NCI-H146 treated with DMSO at 0.1 percent for 48 hours (cell line): ENCODE data around the gene SRXN1.

ENCODE experiments used
- DNase-seq: peaks from one replicate; lab custom pipeline; 2025; ENCODE audit not compliant: unreplicated experiment; lab: John Stamatoyannopoulos, UW

Gene SRXN1

DNA sequence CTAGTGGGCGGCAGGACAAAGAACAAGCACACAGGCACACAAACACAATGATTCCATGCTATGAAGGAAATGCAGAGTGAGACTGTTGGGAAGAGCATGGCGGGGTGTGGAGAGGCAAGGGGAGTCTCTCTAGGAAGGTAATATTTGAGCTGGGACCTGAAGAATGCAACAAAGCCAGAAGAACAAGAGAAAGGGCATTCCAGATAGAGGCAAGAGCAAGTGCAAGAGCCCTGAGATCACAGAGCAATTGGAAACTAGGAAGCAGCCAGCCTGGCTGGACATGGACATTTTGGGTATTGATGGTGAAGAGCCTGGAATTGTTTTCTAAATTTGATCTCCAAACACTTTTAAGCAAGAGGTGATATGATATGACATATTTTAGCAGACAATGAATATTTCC, 15.4 kb downstream of the SRXN1 start:
- no peak for DNase-seq

DNA sequence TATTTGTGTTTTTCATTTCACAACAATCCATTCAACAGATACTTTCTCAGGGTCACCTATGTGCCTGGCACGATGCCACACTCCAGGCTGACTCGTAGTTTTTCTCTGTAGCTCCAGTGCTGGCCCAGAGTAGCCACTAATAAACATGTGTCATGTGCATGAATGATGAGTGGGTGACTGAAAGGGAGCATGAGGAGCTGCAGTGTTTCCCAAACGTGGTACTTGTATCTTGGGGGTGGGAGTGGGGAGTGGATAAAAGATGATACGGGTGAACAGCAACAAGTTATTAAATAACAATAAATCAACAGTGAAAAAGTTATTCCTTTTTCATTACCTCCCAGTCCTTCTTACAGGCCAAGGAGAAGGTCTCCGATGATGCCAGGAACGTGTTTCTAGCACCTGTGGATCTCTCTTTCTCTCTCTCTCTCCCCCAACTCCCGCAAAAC, 17.1 kb downstream of the SRXN1 start:
- no peak for DNase-seq

DNA sequence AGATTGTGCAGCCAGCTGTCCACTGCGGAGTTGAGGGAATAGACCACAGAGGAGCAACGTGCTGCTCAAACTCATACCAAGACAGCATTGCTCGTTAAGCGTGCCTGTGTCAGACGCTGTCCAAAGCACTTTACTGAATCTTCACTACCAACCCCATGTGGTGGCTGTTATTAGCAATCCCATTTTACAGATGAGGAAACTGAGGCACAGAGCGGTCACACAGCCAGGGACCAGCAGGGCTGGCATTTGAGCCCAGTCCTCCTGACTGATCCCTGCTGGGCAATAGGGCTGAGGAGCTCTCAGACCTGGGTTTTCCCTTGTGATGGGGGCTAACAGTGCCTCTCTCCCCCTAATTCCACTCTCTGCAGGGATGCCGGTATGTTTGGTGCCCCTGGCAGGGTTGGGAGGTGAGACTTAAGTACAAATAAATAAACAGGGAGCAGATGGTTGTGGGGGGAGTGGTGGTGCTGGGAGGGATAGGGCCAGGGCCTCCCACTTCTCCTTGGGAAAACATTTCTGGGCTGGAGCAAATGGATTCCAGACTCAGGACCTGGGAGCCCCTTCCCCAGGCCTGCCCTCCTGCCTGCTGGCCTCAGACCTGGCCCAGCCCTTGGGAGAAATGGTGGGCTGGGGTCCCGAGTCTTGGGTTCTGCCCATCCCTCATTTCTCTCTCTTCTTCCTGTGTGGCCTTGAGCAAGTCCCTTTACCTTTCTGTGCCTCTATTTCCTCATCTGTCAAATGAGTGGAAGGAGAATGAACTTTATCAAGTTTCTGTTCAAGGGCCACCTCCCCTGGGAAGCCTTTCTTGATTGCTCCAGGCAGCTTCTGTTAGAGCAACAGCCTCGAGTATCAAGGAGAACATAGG, 17.7 kb downstream of the SRXN1 start:
- DNase-seq: no peak

DNA sequence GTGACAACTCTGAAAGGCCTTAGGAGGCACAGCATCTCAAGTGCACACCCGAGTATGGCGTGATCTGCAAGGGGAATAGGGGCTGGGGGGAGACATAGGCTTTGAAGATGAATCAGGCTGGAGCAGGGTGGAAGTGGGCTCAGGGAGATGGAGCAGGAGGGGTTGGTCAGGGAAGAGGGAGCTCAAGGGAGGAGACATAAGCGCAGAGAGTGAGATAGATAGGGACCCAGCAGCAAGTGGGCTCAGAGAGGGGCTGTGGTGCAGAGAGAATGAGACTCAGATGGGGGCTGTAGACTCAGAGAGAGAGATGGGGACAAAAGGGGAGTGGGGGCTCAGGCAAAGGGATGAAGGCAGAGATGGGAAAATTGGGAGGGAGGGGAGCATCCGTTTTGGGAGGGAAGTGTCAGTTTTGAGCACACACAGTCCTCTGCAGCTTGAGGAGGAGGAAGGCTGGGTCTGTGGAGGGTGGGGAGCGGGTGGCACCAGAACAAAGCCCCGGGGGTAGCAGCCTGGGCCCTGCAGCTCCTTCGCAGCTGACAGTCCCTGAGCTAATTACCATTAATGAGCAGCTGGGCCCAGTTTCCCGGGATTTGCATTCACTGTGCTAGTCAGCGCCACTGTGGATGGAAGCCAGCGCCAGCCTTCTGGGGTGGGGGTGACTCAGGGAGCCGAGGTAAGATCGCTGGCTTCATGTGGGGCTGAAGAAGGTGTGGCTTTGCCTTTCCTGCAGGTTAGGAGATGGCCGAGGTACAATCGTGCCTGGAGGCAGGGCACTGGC, 18.7 kb downstream of the SRXN1 start:
- no peak for DNase-seq

DNA sequence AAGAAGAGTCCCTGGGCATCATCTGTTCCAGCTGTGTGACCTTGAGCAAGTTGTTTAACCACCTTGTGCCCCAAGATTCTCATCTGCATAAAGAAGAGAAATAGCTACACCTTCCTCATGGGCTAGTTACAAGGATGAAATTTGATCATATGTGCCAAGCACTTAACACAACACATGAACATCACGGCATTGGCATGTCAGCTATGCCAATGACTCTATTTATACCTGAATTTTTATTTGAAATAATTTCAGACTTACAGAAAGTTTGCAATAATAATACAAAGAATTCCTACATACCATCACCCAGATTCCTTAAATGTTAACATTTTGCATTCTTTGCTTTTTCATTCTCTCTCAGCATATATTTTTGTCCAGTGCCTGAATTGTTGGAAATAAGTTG, 21.9 kb downstream of the SRXN1 start:
- DNase-seq: no peak

DNA sequence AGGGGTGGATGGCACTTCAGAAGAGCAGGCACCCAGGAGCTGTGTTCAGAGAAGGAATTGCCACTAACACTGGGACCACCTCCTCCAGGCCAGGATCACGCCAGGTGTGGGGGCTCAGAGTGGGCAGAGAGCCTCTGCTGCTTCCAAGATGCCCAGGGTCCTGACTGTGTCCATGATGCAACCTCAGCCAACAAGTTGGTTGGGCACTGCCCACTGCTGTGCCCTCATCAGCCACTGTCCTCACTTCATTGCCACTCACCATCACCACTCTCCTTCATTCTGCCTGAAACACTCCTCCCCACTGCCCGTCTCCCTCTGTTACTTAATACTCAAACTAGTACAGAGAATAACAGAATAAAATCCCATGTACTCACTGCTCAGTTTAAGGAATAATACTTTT, 26.4 kb downstream of the SRXN1 start:
- DNase-seq: no peak

DNA sequence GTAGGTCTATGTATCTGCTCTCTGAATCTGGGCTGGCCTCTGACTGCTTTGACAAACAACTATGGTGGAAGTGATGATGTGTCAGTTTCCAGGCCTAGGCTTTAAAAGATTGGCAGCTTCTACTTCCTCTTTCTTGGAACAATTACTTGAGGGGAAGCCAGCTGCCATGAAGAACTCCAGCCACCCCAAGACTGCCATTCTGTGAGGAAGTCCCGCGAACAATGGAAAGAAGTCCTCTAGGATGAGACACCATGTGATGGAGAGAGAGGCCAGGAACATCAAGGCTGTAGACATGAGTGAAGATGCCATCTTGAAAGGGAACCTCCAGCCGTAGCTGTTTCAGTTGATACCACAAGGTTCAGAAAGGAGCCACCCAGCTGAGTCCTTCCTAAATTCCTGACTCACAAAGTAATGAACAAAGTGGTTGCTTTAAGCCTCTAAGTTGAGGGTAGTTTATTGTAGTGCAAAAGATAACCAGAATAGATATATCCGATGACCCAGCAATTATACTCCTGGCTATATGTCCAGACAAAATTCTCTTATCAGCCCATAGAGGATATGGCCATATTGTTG, 27.6 kb downstream of the SRXN1 start:
- DNase-seq: no peak

DNA sequence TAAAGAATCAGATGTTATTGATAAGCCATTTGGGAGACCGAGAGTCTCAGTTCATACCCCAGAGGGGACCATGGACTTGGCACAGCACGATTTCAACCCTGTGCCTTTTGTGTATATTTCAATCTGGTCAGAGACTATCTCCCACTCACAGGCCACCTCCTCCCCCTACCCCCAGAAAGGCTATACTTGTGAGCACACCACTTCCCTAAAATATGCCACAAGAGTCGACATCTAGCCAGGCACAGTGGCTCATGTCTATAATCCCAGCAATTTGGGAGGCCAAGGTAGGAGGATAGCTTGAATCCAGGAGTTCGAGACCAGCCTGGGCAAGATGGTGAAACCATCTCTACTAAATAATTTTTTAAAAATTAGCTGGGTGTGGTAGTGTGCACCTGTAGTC, 29.3 kb downstream of the SRXN1 start:
- no peak for DNase-seq

DNA sequence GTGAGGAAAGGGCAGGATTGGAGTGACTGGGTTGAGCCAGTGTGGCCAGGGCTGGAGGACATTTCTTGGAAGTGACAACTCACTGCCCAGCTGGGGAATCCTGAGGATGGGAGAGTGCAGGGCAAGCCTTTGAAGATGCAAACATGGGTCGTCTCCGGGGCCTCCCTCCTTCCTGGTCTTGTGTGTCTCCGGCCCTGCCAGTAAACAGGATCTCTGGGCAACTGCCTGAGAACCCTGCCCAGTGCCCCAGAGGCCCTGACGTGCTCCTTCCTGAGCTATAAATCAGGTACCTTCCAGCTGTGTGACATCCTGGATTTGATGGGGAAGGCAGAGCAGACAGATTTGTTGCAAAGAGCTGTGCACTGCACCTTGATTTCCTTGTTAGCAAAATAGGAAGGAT, 30.0 kb downstream of the SRXN1 start:
- DNase-seq: no peak

DNA sequence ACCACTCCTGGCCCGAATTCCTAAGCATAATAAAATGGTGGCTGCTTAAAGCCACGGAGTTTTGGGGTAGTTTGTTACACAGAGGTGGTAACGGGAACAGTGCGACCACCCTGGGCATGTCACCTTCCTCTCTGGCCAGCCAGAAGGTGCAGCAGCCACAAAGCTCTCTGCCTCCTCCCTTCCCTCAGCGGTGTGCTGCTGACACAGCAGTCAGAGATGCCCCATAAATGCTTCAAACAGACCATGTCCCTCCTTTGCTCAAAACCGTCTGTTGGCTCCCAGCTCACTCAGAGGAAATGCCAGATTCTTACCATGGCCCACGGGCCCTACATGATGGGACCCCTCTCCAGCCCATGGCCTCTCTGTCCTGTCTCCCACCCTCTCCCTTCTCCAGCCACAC, 30.8 kb downstream of the SRXN1 start:
- no peak for DNase-seq

DNA sequence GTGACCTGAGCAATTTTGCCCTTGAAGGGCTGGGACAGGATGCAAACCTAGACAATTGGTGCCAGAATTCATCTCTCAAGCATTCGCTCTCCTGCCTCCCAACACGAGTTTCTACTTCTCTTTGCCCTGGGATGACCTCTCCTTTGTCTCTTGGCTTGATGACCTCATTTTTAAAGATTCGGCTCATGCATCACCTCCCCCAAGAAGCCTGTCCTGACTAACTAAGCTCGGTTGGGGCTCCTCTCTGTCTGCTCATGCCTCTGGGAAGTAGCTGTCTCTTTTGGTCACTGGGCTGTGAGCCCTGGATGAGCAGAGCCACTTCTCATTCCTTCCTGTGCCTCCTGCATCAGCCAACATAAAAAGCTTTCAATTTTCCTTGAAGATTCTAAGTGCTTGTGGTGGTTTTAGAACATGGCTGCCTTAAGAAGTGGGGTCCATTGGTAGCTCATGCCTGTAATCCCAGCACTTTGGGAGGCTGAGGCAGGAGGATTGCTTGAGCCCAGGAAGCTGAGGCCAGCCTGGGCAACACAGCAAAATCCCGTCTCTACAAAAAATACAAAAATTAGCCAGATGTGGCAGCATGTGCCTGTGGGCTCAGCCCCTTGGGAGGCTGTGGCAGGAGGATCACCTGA, 31.8 kb downstream of the SRXN1 start:
- DNase-seq: no peak

DNA sequence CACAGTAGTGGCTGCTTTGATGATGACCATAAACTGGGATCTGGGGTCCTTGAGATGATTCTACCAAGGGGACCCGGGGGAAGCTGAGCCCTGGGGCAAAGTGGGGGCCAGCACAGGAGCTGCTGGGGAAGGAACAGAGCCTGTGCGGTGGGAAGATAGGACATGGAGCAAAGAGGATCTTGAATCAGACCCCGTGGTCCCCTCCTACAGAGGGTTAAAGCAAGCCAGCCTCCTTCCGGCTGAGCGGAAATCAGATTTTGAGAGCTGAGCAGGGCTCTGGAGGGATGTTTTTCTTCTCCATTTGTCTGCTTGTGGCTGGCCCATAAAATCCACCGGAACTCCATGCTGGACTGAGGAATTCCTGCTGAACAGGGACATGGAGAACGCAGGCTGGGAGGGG, 32.8 kb downstream of the SRXN1 start:
- DNase-seq: no peak

DNA sequence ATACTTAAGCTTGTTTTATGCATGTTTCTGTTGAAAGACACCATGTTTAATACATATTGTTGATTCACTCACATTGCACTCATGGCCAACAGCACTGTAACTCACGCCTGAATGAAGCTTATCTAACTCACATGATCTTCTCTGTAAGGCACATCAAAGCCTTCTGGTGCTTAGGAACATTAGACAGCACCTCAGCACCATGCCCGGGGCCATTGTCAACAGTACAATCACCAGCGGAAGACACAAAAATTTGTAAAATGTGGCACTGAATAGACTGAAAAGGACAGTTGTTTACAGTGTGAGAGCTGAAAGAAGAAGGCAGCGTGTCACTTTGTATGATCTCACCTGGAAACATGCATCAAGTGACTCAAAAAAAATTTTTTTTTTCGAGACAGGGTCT, 34.0 kb downstream of the SRXN1 start:
- no peak for DNase-seq

DNA sequence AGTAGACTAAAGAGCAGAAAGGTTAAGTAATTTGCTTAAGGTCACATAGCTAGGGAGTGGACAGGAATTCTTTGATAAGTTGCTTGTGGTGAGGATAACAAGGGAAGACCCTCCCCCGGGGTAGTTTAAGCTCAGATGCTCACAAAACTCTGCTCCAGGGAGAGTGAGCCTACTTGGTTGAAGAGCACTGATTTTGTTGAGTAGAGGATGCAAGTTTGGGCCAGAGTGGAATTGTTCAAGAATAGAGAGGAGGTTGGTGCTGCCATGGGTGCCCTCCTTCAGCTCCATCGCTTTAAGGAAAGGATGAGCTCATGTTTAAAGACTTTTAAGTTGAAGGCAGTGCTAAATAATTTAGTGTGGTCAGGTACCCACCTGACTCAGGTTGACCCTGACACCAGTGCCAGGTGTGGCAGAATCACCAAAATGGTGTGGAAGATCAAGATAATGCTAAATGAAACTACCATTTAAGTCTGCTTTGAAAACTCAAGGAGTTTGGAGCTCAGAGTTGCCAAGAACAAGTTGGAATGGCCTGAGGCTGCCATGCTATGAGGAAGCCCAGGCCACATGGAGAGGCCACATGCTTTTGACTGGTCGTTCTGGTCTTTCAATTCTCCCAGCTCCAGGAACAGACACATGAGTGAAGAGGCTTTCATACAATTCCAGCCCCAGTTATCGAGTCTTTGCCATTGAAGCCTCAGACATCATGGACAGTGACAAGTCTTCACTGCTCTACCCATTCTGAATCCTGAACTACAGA, 34.9 kb downstream of the SRXN1 start:
- DNase-seq: no peak

DNA sequence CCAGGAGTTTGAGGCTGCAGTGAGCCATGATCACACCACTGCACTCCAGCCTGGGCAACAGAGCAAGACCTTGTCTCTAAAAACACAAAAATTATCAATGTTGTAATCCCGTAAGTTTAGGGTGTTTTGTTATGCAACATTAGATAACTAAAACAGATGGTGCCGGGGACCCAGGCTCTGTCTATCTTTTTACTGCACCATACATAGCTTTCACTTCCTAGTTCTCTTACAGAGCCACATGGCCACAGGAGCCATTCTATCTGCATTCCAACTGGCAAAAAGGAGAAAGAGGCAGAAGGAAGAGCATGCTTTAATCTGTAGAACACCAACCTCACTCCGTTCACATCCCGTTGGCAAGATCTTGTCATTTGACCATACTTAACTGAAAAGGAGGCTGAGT, 37.5 kb downstream of the SRXN1 start:
- DNase-seq: no peak

DNA sequence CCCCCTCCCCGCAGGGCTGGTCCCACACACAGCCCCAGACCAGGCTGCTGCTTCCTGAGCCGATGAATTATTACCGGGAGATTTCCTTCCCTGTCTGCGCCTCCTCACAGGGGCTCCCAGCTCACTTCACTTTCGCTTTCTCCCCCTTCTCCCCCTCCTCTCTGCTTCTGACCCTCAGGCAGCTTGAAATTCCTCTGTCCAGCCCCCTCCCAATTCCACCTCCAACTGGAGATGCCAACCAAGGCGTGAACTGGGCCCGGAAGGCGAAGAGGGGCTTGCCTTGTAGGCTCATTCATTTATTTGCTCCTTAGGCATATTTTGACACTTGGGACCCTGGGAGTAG, 41.2 kb downstream of the SRXN1 start:
- no peak for DNase-seq

DNA sequence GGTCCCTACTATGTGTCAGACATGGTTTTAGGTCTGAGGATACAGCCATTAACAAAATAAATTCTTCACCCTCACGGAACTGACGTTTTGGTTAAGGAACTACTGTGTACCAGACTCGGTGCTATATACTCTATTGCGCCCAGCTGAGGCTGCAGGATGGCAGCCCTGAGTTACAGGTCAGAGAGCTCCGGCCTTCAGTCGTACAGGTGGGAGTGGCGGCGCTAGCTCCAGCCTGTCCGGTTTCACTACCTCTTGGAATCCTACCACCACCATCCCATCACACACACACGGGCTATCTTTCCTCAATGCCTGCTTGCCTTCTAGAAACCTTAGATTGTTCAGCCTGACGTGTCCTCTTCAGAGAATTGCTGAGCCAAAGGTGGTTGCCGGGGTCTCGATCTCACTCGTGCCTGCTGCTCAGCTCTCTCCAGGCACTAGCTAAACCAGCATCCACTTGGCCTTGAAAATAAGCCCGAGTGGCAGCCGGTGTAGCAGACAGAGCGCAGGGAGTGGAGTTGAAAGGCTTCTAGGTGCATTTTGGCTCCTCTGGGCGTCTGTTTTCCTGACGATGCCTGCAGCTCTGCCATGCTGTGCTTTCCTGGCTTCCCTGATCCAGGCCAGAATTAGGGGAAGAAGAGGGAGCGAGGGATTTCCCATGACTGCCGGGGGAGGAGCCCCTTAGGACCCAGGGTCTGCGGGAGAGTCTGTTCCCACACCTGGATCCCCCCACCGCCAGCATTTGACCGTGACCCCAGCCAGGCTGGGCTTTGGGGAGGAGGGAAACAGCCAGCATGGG, 41.8 kb downstream of the SRXN1 start:
- DNase-seq: no peak

DNA sequence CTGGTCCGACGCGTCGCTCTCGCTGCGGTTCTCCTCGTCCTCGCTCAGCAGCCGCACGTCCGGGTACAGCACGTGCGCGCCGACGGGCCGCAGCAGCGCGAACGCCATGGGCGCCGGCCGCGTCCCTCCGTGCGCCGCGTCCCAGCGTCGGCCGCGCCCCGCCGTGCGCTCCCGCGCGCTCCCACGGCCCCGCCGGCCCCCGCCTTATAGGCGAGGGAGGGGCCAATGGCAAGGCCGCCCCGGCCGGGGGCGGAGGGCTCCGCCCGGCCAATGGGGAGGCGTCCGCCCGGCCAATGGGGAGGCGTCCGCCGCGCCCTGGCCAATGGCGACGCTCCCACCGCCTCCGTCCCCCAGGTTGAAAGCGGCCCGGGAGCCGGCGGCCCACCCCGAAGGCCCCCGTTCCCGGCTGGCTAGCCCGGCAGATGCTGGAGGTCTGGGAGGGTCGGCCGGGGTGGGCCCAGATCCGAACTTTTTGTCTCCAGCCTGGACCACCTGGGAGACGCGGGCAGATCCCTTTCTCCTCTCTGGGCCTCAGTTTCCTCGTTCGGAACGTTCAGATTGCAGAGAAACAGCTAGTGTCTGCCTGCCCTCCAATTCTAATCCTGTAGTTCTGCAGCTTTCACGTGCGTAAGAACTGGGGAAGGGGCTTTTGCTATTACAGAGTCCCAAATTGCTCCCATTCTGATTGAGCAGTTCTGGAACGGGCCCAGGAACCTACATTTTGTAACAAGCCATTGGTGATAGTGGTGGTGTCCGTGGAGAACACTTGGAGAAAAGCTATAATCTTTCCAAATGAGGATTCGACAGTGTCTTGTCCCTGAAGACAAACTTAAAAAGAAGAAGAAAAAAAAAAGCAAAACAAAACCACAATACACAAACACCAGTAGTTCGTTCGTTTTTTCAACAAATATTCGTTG, 42.6 kb downstream of the SRXN1 start, which contains the start of gene TCF15:
Gene TCF15, minus strand, starts transcription at position 180 of the 917 bp plus-strand sequence. Its CDS starts 72 bp downstream, at position 108.
- no peak for DNase-seq

DNA sequence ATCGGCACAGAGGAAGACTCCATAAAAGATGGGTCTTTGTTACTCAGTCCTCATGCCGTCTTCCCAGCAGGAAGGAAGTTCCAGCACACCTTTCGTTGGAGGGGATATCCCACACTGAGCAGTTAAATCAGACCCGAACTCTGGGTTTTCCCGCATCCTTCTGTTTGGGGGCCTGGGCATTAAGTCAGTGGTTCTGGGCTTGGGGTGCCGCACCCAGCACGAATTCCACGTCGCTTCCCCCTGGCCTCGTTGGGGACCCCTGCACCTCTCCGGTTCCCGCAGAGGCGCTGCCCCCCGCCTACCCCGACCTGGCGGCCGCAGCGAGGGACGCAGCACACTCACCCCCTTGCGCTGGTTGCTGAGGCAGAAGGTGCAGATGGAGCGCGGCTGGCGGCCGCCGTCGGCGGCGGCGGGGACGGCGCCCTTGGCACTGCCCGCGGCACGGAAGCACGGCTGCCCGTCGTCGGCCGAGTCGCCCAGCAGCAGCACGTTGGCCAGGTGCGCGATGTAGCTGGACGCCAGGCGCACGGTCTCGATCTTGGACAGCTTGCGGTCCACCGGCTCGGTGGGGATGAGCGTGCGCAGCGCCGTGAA, 43.5 kb downstream of the SRXN1 start:
- no peak for DNase-seq
